HG03280 (cell line): Measurements from ENCODE around the gene ATP6V1C2.
"Not testable (repeated sequence)": the region's sequence is repeated elsewhere in the genome, so short reads cannot be mapped to it uniquely, and the experiment has no call there.

Experiments
- ATAC-seq: cut with Tn5 transposase; IDR thresholded peaks from one replicate; pipeline ENCODE4 v1.9.1; 2021; ENCODE audit warnings: mild to moderate bottlenecking, moderate library complexity; ENCODE audit not compliant: unreplicated experiment

ATP6V1C2 gene

DNA sequence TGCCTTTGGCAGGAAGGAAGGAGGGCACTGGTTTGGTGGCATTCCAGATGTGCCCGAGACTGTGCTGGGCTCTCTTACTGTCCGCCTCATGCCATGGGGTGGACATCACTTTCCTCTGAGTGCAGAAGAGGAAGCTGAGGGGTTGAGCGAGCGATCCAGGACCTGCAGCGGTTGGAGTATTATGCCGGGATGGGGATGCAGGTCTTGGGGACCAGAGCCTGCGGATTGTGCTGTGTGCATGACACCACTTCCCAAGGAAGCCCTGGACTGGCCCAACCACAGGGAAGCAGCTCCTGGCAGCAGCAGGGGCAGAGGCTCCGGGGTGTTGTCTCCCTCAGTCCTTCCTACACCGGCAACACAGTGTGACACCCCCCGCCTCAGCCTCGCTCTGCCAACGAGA lies 44.5 kb downstream of the ATP6V1C2 start:
- no peak for ATAC-seq

DNA sequence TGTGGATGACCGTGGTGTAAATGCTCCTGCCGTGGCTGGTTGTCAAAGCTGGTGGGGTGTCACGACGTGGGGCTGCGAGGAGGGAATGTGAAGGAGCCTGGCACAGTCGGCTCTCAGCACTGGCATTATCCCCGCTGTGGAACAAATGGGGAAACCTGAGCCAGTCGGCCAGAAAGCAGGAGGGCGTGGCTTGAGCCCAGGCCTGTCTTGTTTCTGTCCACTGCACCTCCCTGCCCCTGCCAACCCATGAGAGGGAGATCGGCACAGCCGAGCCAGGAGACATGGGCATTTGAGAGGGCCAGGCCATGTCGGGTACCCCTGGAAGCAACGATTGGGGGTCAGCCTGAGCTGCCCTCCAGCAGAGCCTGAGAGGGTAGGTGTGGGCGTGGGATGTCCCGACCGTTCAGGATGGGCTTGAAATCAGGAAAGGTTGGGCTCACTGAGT lies 46.7 kb downstream of the ATP6V1C2 start:
- no peak for ATAC-seq

DNA sequence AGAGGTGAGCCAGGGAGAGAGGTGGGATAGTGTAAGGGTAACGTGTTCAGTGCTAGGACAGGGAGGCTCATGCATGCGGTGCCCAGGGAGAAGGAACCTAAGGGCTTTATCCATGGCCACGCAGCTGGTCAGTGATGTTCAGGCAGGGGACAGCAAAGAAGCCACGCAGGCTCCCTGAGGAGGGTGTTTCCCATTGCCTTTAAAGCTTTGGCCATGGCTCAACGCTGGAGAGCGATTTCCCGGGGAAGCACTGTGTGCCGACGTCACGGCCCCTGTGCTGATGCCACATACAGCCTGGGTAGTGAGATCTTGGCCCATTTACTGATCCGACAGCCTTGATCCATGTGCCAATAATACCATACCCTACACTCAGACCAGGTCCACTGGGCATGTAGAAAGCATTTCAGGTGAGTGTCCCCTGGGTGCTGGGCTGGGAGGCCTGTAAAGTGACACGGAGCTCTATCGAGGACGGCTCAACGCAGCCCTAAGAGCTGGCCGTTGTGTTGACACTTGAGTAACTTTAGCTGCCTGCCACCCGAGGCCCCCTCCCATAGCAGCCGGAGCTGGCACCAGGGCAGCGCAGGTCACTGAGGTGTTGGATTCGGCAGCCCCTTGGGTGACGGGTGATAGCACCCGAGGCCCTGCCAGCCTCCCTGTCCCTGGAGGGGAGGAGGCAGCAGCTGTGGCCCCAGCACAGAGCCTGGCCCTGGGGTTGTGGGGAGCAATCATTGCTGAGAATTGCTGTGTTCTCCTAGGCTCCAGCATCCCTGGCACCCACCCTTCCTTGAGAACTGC lies 49.7 kb downstream of the ATP6V1C2 start:
- no peak for ATAC-seq

DNA sequence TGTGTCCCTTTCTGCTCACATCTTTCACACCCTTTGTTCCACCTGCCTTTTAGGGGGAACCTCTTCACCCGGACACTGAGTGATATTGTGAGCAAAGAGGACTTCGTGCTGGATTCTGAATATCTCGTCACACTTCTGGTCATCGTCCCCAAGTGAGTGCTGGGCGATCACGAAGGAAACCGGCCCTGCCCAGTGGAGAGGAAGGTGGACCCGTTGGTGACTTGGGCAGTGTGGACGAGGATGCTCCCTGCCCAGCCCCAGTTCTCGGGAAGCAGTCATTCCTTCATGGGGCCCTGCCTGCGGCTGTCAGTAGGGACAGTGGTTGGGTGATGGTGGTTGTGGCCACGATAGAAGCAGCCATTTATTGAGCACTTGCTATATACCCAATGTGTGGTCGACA lies 50.4 kb downstream of the ATP6V1C2 start:
- ATAC-seq = no peak

DNA sequence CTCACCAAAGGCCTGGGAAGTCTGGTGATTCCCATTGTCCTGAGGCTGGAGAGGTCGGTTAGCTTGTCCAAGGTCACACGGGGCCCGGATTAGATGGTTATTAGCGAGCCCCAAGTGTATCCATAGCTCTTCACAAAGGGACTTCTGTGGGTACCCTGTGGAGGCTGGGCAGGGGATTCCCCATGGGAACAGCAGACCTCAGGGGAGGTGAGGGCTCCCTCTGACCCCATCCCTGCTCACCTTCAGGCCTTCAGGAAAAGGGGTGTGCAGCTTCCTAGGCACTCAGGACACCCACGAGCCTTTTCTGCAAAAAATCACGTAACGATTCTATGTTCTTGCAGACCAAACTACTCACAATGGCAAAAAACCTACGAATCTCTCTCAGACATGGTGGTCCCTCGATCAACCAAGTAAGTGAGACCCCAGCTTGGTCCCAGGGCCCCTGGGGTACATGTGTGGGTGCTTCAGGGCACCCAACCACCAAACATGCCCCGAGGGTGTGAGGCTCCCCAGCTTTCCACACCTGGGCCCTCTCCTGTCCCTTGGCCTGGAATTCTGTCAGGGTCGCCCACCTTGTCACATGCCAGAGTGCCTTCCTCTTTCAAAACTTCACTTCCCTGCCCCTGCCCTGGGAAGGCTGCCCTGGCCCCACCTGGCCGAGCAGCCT lies 50.9 kb downstream of the ATP6V1C2 start:
- no peak for ATAC-seq

DNA sequence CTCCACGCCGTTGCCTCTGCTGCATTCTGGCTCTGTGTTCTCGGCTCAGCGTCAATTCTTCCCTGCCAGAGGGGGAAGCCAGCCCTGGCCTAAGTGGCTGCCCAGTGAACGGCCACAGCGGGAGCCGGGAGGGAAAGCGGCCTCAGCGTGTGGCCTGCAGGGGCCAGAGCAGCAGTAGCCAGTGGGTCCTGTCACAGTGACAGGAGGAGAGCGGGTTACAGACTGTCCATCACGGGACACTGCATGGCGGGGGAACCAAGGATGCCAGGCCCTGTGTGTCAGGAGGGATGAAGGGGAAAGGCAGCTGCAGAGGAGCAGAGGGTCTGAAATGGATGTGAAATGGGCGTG lies 51.4 kb downstream of the ATP6V1C2 start:
- no peak for ATAC-seq

DNA sequence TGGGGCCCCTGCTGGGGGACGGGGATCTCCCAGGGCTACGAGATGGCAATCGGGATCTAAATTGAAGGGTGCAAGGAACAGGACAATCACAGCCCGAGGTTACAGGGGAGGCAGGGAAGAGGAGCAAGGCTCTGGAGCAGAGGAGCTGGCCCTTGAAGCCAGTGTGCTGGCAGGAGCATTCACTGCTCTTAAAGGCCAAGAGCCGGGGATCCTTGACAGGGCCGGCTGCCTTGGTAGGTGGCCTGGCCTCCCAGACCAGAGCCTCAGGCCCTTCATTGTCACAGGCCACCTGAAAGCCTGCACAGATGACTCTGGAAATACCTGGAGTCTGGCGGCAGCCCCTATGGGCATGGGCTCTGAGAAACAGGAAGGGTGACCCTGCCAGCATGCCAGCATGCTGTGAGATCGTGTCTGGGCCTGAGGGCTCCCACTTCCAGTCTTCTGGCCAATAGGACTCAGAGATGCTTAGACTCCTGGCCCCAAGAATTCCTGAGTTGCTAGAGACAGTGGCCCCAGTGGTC lies 52.5 kb downstream of the ATP6V1C2 start:
- no peak for ATAC-seq

DNA sequence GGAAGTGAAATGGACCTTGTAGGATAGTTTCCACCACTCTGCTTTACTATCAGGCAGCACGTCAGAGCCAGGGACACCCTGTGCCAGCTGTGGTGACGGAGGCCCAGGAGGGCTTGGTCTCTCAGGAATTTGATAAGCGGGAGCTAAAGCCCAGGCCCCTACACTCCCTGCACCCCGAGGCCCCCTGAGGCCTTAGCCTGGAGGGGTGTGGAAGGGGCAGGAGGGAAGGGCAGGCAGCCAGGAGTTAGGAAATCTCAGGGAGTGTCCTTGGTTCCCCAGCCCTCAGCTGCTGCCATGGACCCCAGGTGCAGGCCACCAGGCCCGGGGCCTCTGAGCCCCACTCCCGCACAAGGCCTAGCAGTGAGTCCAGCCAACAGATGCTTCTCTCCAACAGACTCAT lies 53.0 kb downstream of the ATP6V1C2 start:
- no peak for ATAC-seq

DNA sequence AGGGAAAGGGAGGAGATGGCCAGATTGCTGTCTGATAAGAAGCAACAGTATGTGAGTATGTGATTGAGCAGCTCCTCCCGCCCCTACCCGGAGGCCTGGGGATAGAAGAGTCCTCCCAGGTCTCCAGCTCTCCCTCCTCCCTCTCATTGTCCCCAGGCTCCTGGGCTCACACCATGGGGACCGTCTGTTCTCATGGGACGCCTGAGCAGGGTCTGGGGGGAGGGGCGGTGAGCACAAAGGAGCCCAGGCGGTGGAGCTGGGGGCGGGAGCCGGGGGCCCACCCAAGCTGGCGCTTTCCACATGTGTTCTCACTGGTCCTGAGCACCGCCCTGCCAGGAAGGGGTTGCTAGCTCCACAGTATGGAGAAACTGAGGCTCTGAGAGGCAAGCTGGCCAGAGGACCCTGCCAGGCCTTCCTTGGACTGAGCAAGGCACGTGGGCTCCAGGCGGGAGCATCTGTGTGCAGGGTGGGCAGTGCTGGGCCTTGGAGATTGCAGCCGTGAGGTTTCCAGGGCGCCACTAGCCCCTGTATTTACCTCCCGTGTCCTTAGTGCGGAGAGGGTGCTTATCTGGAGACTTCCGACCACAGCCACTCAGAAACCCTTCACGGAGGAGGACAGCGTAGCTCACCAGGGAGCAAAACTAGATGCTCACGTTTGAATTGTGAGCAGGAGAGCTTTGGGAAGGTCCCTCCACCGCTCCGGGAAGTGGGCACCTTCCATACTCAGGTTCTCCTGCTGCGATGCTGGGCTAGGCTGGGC lies 53.8 kb downstream of the ATP6V1C2 start:
- ATAC-seq = no peak

DNA sequence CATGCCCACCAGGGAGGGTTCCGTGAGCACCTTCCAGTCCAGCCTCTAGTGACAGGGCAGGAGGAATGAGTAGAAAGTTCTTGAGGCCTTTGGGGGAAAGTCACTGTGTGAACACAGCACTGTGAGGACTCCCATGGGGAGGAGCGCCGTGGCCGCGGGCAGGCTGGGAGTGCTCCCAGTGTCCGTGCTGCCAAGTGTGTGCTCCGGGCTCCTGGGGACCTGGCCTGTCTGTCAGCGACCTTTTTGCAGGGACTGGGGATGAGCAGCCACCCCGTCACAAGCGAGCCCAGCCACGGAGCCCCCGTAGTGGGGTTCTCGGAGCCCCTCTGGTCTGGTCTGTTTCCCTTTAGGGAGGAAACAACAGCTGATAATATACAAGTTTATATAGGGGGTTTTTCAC lies 54.4 kb downstream of the ATP6V1C2 start:
- ATAC-seq = no peak

DNA sequence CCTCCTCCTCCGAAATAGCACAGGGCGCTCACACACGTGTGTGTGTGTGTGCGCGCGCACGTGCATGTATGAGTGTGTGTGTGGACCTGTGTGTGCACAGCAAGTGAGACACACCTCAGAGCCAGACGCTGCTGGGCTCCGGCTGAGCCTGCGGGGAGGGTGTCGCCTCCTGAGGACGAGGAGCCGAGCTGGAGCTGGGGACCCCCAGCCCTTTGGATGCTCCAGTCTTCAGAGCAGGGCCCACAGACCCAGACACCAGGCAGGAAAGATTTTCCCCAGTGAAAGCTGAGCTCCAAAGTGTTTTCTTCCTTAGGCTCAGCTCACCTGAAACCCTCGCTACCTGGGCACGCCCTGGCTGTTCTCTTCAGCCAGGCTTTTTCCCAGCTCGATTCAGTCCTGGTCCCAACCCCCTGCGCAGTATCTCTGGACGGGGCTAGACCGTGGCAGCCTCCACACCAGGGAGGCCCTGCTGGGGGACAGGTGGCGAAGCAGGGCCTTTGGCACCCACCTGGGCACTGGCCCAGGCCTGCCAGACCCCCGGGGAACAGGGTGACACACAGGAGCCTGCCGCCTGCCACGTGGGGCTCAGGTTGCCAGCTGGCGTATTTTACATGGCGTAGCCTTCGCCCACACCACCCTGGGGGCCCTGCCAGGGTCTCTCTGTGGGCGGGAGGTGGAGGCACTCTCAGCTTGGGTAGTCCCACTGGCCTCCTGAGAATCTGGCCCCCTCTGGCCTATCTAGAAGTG lies 55.0 kb downstream of the ATP6V1C2 start:
- no peak for ATAC-seq

DNA sequence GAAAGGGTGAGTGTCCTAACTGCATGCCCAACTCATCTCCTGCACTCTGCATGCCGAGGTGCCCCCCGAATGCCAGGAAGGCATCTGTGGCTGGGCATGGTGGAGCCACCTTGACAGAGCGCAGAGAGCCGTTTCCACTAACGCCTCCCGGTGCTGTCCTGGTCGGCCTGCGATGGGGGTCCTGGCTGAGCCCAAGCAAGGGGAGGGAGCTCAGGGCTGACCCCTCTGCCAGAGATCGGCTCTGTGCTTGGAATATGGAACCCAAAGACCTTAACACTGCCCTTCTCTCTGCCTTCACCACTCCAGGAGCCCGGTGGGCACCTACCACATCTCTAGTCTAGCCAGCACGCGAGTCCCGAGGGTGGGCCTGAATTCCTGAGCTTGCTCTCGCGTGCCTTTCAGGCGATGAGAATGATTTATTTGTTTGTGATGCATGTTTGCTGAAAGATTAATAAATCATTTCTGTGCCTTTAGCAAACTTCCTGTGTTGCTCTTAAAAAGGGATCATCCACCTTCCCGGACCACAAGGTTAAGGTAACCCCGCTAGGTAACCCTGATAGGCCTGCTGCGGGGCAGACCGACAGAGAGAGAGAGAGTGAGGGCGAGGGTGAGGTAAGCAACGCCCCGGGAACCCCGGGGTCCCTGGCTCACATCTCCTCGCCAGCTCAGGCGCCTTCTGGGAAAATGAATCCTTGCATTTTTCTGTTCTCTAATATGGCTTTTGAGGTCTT lies 55.8 kb downstream of the ATP6V1C2 start:
- ATAC-seq = no peak

DNA sequence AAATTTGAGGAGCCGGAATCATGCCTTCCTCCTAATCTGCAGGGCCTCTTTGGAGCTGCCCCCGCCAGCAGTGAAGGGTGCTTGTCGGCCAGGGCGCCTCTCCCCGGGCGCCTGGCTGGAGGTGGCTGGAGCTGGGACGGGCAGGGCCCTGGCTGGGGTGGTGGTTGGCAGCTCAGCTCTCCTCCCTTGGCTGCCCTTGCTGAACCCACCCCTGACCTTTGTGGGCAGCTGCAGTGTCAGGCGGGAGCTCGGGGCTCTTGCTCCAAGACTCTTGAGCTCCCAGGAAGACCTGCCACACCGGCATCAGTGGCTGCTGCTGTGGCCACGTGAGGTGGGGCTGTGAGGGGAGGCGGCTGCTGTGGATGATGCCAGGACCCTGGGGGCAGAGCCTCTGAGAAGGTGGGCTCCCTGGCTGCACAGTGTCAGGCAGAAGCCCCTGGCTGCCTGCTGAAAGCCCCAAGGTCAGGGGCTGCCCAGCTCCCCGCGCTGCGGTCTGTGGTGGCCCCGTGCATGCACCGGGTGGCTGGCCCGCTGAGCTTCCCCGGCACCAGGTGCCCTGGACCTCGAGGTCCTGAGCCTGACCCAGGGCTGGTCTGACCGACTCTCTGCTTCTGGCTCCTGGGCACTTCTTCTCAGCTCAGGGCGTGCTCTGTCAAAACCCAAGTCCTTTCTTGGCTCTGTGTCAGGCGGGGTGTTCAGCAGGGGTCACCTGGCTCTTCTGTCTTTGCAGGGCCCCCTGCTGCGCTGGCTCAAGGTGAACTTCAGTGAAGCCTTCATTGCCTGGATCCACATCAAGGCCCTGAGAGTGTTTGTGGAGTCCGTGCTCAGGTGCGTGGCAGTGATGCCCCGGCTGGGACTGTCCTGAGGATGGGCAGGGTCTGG lies 56.7 kb downstream of the ATP6V1C2 start:
- no peak for ATAC-seq

DNA sequence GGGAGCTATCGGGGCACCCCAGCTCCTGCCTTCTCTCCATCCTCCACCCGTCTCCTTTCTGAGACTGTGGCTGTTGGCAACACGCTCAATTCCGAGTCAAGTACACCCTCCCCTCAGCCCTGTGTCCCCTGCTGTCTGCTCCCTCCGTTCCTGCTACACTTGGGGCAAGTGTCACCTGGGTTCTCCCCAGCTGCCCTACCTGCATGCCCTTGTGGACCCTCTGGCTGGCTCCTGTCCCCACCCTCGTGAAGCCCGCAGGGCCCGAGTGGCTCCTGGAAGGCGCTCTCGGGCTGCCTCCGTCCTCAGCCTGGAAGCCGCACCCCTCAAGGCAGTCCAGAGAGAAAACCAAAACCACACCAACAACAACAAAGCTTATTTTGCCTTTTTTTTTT lies 57.3 kb downstream of the ATP6V1C2 start:
- ATAC-seq = no peak

DNA sequence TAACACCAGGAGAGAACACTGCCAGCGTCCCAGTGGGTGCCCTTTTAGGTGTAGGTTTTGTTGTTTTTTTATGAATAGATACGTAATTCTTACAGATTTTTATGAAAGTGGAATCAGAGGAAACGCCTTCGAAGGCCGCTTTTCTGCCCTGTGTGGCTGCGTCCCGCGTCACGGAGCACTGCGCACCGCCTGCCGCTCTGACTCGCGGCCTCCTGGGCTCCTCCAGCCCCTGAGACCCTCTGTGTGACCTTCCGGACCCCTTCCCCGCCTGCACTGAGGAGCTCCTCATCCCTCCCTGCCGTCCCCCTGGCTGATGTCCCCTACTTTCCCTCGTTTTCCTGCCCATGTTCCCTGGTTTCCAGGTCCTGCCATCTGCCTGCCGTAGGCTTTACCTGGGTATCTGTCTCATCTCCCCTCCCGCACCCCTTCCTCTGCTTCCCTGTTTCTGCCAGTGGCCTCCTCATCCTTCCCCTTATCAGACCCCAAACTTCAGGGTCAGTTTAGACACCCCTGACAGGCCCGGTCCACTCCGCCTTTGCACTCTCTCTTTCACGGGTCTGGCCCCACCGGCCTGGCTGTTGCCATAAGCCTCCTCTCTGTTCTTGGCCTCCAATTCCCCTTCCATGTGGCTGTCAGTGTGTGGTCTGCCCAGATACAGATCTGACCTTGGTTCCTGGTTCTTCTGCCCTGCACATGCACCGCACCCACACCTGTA lies 58.5 kb downstream of the ATP6V1C2 start:
- ATAC-seq = no peak

DNA sequence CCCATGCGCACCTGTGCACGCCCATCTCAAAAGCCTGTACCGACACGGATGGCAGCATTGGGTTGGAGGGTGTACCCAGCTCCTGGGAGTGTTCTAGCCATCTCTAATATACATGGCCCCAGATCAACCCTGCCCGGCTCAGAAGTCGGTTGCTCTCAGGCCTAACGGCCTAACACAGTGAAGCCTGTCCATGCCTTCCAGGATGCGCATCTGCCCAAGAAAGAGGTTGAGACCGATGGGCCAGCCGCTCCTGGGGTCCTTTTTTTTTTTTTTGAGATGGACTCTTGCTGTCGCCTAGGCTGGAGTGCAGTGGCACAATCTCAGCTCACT lies 59.0 kb downstream of the ATP6V1C2 start:
- no peak for ATAC-seq

DNA sequence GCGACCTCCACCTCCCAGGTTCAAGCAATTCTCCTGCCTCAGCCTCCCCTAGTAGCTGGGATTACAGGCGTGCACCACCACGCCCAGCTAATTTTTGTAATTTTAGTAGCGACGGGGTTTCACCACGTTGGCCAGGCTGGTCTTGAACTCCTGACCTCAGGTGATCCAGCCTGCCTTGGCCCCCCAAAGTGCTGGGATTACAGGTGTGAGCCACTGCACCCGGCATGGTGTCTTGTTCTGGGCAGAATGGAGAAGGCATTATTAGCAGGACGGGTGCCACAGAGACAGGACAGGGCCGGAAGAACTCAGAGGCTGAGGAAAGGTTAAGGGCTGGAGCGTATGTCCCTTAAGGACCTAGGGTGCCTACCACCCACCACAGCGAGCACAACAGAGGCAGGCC lies 59.4 kb downstream of the ATP6V1C2 start:
- ATAC-seq = not testable (repeated sequence)

DNA sequence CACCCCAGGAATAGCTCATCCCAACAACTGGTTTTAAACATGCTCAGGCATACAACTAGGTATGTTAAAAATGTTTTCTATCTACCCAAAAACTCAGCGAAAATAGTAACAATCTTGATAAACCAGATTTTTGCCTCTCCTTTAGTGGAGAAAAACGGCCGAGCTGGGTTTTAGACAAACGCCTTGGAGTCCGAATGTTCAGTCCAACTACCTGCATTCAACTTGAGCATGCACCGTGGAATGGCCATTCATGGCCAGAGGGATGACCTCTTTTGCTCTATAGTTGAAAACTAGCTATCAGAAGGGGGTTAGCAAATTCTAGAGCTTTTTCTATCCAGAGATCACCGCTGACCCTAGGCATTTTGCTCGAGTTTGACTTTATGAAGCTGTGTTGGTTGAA lies 60.3 kb downstream of the ATP6V1C2 start:
- ATAC-seq = no peak

DNA sequence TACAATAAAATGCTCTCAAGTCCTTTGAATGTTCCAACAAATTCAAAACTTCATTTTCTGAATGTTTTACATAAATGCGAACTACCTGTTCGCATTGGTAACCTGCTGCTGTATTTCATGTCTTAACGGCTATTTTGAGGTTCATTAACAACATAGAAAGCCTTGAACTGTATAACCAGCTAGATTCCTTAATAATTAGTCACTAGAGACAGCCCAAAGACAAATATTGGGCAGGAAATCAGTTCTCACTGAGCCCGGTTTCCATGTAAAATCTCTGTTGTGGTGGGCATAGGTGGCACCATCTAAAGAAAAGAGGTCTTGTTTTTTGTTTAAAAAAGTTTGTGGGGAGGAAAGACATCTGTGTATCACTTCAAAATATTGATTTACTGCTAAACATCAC lies 62.0 kb downstream of the ATP6V1C2 start:
- ATAC-seq = no peak
